ES-I3 (cell line): Measurements from ENCODE around the gene SNRNP70.
A peak's percentile ranks its signal among the peaks of the same experiment; 100 is the strongest.
"Not testable (repeated sequence)": the region's sequence is repeated elsewhere in the genome, so short reads cannot be mapped to it uniquely, and the experiment has no call there.

Source experiments
- H3K36me3 ChIP-seq: 2 replicates; pipeline ENCODE4 v1.6.1; 2013; ENCODE audit warnings: mild to moderate bottlenecking, low read length, control low read depth, moderate library complexity; ENCODE audit not compliant: insufficient read depth
- H3K4me1 ChIP-seq: 2 replicates; pipeline ENCODE4 v1.6.1; 2013; ENCODE audit warnings: mild to moderate bottlenecking, control low read depth, low read length; ENCODE audit not compliant: insufficient read depth
- H3K9ac ChIP-seq: 2 replicates; pipeline ENCODE4 v1.6.1; 2013; ENCODE audit warnings: low read depth, mild to moderate bottlenecking, low read length, moderate library complexity
- H3K9me3 ChIP-seq: 2 replicates; pipeline ENCODE4 v1.6.1; 2013; ENCODE audit warnings: mild to moderate bottlenecking, low read length, moderate library complexity; ENCODE audit not compliant: control insufficient read depth, insufficient read depth

SNRNP70 gene

GRCh38 chr19:49129238-49129583 is 44.0 kb downstream of the SNRNP70 start:
- H3K36me3 ChIP-seq, result no peaks in the 10 kb centered on the region
- peak overlapping the region; percentile 66; the same call in 1 of the 2 replicates for H3K9ac ChIP-seq
- peaks cover 3% of the 10 kb centered on the region for H3K4me1 ChIP-seq
- no peaks in the 10 kb centered on the region for H3K9me3 ChIP-seq

DNA sequence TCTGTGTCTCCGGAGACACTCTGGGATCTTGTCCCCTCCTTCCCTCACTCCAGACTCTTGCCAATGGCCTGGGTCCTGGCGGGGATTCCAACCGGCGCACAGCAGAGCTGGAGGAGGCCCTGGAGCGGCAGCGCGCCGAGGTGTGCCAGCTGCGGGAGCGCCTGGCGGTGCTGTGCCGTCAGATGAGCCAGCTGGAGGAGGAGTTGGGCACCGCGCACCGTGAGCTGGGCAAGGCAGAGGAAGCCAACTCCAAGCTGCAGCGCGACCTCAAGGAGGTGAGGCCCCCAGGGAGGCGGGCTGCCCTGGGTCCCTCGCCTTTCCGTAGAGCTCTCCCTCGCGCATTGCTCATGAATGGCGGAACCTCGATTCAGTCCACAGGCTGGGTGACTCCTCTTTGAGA is 45.1 kb downstream of the SNRNP70 start:
- Histone ChIP-seq H3K36me3 (no peaks in the 10 kb centered on the region), H3K9ac (no peak overlapping the region), H3K4me1 (peaks cover 7% of the 10 kb centered on the region), H3K9me3 (no peaks in the 10 kb centered on the region)

GRCh38 chr19:49132974-49133609 is 47.8 kb downstream of the SNRNP70 start:
- H3K4me1 ChIP-seq, result peaks cover 11% of the 10 kb centered on the region
- H3K36me3 ChIP-seq, result no peaks in the 10 kb centered on the region; the same call in none of the 2 replicates
- H3K9ac ChIP-seq, result peak overlapping the region; percentile 71; the same call in 1 of the 2 replicates
- no peaks in the 10 kb centered on the region for H3K9me3 ChIP-seq

- no peaks in the 10 kb centered on the region; the same call in none of the 2 replicates for H3K36me3 ChIP-seq
- H3K9me3 ChIP-seq, result no peaks in the 10 kb centered on the region
- H3K4me1 ChIP-seq, result peaks cover 11% of the 10 kb centered on the region
- H3K9ac ChIP-seq, result peak overlapping the region; percentile 71; the same call in 1 of the 2 replicates
Measured at GRCh38 chr19:49133621-49134454, 48.6 kb downstream of the SNRNP70 start.

DNA sequence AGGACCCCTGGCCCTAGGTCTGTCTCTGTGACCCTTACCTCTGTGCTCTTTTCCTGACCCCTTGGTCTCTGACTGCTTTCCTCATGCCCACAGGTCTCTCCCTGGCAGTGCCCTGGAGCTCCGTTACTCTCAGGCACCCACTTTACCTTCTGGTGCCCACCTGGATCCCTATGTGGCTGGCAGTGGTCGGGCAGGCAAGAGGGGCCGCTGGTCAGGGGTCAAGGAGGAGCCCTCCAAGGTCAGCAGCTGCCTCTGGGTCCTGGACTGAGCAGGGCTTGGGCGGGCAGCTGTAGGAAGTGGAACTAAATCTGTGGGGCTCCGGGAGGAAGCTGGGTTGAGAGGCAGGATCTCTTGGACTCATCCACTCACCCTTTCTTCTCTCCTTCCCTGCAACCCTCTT is 50.4 kb downstream of the SNRNP70 start:
- Histone ChIP-seq H3K9ac (no peak overlapping the region; the same call in 1 of the 2 replicates), H3K9me3 (no peaks in the 10 kb centered on the region), H3K4me1 (peaks cover 16% of the 10 kb centered on the region), H3K36me3 (no peaks in the 10 kb centered on the region; the same call in none of the 2 replicates)

DNA sequence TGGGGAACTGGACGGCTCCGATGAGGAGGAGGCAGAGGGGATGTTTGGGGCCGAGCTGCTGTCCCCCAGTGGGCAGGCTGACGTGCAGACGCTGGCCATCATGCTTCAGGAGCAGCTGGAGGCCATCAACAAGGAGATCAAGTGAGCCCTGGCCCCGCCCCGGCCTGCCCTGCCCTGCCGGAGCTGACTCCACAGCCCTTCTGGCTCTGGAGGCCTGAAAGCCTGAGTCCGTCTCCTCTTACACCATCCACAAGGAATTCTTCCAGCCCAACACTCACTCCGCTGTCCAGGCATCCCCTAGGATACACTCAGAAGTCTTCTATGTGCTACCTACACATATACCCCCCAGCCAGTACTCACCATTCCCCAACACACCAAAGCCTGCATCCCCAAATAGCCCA is 51.5 kb downstream of the SNRNP70 start:
- Histone ChIP-seq H3K36me3 (no peaks in the 10 kb centered on the region; the same call in none of the 2 replicates), H3K9me3 (no peaks in the 10 kb centered on the region), H3K4me1 (peaks cover 16% of the 10 kb centered on the region), H3K9ac (no peak overlapping the region)

DNA sequence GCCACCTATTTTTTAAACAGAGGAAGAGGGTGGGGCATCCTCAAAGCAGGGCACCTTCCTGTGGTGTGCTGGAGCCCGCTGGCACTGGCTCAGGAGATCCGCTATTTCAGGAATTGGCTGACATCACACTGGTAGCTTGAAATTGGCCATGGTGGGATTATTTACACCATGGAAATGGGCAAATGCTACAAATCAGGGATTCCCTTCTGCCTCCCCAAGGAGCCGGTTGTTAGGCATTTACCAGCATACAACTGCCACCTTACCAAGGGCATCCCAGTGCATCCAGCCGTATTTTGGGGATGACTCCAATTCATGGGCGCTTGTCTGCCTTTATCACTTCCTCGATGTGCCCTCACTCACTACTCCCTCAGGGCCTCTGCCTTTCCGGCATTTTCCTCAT is 55.7 kb downstream of the SNRNP70 start:
- no peaks in the 10 kb centered on the region; the same call in none of the 2 replicates for H3K36me3 ChIP-seq
- H3K9me3 ChIP-seq, result no peaks in the 10 kb centered on the region
- H3K9ac ChIP-seq, result no peak overlapping the region
- H3K4me1 ChIP-seq, result peaks cover 5% of the 10 kb centered on the region; the same call in 1 of the 2 replicates

DNA sequence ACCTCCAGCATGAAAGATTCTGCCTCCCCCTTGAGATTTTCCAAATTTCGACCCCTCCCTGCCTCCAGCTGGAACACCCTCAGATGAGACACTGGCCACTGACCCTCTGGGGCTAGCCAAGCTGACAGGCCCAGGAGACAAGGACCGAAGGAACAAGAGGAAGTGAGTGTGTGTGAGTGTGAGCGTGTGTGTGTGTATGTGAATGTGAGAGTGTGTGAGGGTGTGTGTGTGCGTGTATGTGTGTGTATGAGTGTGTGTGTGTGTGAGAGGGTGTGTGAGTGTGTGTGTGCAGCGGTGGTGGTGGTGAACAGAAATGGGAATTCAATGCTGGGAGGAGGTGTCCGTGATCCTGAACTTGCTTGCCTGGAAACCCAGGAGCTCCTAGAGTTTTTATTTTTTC is 56.1 kb downstream of the SNRNP70 start:
- no peaks in the 10 kb centered on the region; the same call in none of the 2 replicates for H3K36me3 ChIP-seq
- no peak overlapping the region for H3K9ac ChIP-seq
- H3K4me1 ChIP-seq, result peaks cover 4% of the 10 kb centered on the region; the same call in 1 of the 2 replicates
- no peaks in the 10 kb centered on the region for H3K9me3 ChIP-seq

- peak overlapping the region; percentile 53; the same call in 1 of the 2 replicates for H3K9ac ChIP-seq
- peaks cover 9% of the 10 kb centered on the region; the same call in 1 of the 2 replicates for H3K4me1 ChIP-seq
- H3K9me3 ChIP-seq, result no peaks in the 10 kb centered on the region
- no peaks in the 10 kb centered on the region for H3K36me3 ChIP-seq
Measured at GRCh38 chr19:49142866-49143335, 57.6 kb downstream of the SNRNP70 start.

DNA sequence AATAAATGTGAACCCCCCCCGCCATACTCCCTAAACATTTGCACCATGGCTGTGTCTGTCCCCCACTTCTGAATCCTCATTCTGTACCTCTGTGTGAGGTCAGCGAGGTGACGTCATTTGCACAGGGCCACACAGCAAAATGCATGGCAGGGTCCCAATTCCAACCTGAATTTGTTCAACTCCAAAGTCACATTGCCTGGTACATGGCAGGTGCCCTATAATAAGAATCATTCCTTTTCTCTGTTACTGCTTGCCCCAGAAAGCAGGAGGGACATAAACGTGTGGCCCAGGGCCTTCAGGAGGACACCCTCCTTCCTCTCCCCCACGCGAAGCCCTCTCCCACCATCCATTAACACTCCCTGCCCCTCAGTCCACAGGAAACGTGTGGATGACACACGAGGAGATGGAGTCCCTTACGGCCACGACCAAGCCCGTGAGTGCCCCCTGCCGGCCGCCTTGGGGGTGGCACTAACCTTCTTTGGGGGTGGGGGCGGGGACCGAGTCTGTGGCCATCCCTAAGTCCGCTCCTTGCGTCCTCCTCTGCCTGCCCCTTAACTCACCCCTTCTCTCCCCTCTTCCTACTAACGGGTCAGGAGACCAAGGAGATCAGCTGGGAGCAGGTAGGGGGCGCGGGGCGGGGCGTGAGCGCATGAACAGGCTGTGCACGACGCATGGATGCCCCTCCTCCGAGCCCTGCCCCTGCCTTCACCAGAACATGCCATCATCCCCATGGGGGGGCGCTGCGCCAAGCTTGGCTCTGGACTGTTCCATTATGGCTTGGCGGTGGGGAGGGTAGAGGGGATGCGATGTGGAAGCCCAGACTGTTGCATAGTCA is 60.5 kb downstream of the SNRNP70 start:
- Histone ChIP-seq H3K4me1 (0 out of 2 replicates have a peak, but pooled peaks cover 4% of the 10 kb centered on the region), H3K9ac (peak overlapping the region; percentile 43), H3K36me3 (no peaks in the 10 kb centered on the region), H3K9me3 (no peaks in the 10 kb centered on the region)

GRCh38 chr19:49146408-49146770 is 61.1 kb downstream of the SNRNP70 start:
- peak overlapping the region; percentile 43 for H3K9ac ChIP-seq
- H3K4me1 ChIP-seq, H3K9me3 ChIP-seq, H3K36me3 ChIP-seq: not testable (repeated sequence)

DNA sequence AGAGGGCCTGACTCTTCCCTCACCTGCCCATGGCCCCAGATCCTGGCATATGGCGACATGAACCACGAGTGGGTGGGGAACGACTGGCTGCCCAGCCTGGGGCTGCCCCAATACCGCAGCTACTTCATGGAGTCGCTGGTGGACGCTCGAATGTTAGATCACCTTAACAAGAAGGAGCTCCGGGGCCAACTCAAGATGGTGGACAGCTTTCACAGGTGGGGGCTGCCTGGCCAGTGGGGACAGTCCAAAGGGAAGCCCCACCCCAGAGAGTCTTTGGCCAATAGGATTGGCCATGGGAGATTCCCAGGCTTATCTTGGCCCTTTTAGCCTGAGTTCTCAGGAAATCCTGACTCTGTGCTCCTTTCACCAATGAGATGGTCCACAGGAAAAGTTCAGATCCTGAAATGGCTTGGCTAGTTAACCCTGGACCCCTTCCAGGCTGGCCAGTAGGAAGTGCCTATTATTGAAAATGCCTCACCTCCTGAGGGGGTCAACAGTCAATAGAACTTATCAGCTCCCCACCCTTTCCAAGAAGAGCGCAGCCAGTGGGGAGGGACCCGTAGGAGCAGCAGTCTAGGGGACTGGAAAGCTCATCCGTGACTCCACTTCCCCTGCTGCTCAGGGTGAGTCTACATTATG is 62.9 kb downstream of the SNRNP70 start:
- Histone ChIP-seq H3K4me1 (0 out of 2 replicates have a peak, but pooled peaks cover 4% of the 10 kb centered on the region), H3K36me3 (no peaks in the 10 kb centered on the region), H3K9ac (peak overlapping the region; percentile 50), H3K9me3 (no peaks in the 10 kb centered on the region)

DNA sequence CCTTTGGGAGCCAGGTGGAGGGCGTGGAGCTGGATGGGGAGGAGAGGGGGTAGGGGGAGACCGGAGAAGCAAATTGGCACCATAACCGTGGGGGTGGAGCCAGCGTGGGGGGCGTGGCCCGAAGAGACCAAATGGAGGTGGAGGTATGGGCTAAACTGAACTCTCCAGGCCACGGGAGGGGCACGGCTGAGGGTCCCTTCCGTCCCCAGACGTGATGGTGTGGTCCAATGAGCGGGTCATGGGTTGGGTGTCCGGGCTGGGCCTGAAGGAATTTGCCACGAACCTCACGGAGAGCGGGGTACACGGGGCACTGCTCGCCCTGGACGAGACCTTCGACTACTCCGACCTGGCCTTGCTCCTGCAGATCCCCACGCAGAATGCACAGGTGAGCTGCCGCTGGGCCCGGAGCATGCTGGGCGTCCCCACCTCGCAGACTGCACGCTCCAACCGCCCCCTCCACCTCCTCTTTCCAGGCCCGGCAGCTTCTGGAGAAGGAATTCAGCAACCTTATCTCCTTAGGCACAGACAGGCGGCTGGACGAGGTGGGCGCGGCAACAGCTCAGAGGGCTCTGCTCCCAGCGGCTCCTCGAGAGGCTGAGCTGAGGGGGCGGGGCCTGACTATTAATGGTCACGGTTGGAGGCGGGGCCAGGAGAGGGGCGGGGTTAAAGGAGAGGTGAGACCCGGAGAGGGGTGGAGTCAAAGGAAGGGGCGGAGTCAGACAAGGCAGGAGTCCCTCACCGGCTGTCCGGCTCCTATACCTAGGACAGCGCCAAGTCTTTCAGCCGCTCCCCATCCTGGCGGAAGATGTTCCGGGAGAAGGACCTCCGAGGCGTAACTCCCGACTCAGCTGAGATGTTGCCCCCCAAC is 63.8 kb downstream of the SNRNP70 start:
- H3K9me3 ChIP-seq, result no peaks in the 10 kb centered on the region
- H3K4me1 ChIP-seq, result 0 out of 2 replicates have a peak, but pooled peaks cover 4% of the 10 kb centered on the region
- H3K9ac ChIP-seq, result peak overlapping the region; percentile 89
- H3K36me3 ChIP-seq, result no peaks in the 10 kb centered on the region
